NCI-H2227 (cell line): ENCODE data around the gene TNFRSF11A.

Source experiments
- DNase-seq: peaks from one replicate; lab custom pipeline; 2025; ENCODE audit not compliant: unreplicated experiment; lab: John Stamatoyannopoulos, UW

Gene TNFRSF11A

GRCh38 chr18:62324917-62325805, at the start of gene TNFRSF11A:
Gene TNFRSF11A, plus strand, starts transcription at chr18:62325310. Its CDS starts 43 bp downstream, at chr18:62325353.
- DNase-seq: peak; percentile 50

GRCh38 chr18:62277045-62277444, 48.1 kb upstream of the TNFRSF11A start:
- no peak for DNase-seq

GRCh38 chr18:62279561-62279960, 45.5 kb upstream of the TNFRSF11A start:
- no peak for DNase-seq

GRCh38 chr18:62280058-62280457, 45.1 kb upstream of the TNFRSF11A start:
- DNase-seq: no peak

- no peak for DNase-seq
These were observed 44.3 kb upstream of the TNFRSF11A start for GRCh38 chr18:62280786-62281185.

GRCh38 chr18:62281684-62282083, 43.4 kb upstream of the TNFRSF11A start:
- no peak for DNase-seq

GRCh38 chr18:62282188-62282629, 42.9 kb upstream of the TNFRSF11A start:
- no peak for DNase-seq

- no peak for DNase-seq
These were observed 40.5 kb upstream of the TNFRSF11A start for GRCh38 chr18:62284637-62285036.

GRCh38 chr18:62285281-62285680, 39.8 kb upstream of the TNFRSF11A start:
- no peak for DNase-seq

GRCh38 chr18:62287781-62288664, 37.1 kb upstream of the TNFRSF11A start:
- DNase-seq: no peak

GRCh38 chr18:62288665-62289008, 36.5 kb upstream of the TNFRSF11A start:
- no peak for DNase-seq

GRCh38 chr18:62289047-62289446, 36.1 kb upstream of the TNFRSF11A start:
- no peak for DNase-seq

GRCh38 chr18:62294073-62294472, 31.0 kb upstream of the TNFRSF11A start:
- no peak for DNase-seq

- DNase-seq: no peak
These were observed 24.6 kb upstream of the TNFRSF11A start for GRCh38 chr18:62300359-62300963.

- no peak for DNase-seq
These were observed 23.8 kb upstream of the TNFRSF11A start for GRCh38 chr18:62301322-62301721.

- no peak for DNase-seq
These were observed 12.3 kb upstream of the TNFRSF11A start for GRCh38 chr18:62312851-62313250.

- no peak for DNase-seq
These were observed 6.6 kb upstream of the TNFRSF11A start for GRCh38 chr18:62318228-62319180.

- DNase-seq: no peak
These were observed 3.9 kb upstream of the TNFRSF11A start for GRCh38 chr18:62321201-62321600.

GRCh38 chr18:62323483-62324180, 1.5 kb upstream of the TNFRSF11A start:
- no peak for DNase-seq
